Measurements from ENCODE around the gene GRK5. TPM values are rescaled to one million over a fixed set of nuclear protein-coding genes. Genes with fewer than 3 reads are reported as not detected.

Gene GRK5
- total RNA-seq, 1 donor from 2014 or later: 21.3 TPM

DNA sequence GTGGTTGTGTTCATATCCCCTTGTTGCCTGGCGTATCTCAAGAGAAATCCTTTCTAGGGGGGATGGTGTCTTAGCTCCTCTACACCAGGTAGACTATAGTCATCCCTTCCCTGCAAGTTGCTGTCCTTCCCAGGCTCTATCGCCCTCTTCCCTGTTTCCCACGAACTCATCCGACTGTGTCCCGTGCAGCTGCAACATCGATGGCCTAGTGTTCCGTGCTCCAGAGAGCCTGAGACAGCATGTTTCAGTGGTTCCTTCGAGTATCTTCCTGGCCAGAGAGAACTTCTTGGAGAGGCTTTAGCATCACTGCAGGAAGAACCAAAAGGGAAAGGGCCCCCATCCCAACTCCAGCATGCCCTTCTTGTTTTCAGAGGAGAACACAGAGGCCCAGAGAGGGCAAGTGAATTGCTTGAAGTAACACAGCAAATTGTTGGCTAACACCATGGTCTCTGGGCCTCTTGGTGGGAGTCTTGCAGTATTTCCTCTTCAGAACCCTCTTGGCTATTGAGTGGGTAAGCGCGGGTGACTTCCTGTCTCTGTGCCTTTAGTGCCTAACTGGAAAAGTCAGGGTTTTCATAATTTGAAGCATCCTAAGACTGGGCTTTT lies 172.2 kb downstream of the GRK5 start:
- DNase-seq (no peak), ATAC-seq (ENCODE audit: low read depth) (no peak)
- H3K27me3 Mint-ChIP-seq: no peaks in the 10 kb centered on the region
- H3K4me3 Mint-ChIP-seq: no peak overlapping the region
- intact Hi-C loops (cut with micrococcal nuclease): no loop called here
- H3K36me3 Mint-ChIP-seq (ENCODE audit: low read depth): peaks cover 52% of the 10 kb centered on the region
- ChIA-PET CTCF (no interaction called here), POLR2A (interaction anchor here (1.2 kb wide), 1 partner anchor 30 kb away, joined by 3 read pairs; no protein-coding TSS in a partner anchor)
- TF ChIP-seq, protein P1, sequence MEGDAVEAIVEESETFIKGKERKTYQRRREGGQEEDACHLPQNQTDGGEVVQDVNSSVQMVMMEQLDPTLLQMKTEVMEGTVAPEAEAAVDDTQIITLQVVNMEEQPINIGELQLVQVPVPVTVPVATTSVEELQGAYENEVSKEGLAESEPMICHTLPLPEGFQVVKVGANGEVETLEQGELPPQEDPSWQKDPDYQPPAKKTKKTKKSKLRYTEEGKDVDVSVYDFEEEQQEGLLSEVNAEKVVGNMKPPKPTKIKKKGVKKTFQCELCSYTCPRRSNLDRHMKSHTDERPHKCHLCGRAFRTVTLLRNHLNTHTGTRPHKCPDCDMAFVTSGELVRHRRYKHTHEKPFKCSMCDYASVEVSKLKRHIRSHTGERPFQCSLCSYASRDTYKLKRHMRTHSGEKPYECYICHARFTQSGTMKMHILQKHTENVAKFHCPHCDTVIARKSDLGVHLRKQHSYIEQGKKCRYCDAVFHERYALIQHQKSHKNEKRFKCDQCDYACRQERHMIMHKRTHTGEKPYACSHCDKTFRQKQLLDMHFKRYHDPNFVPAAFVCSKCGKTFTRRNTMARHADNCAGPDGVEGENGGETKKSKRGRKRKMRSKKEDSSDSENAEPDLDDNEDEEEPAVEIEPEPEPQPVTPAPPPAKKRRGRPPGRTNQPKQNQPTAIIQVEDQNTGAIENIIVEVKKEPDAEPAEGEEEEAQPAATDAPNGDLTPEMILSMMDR (IDR thresholded peaks at IDR 0.05): no peak
- H3K27ac Mint-ChIP-seq: no peak overlapping the region
- peaks cover 37% of the 10 kb centered on the region for H3K4me1 Mint-ChIP-seq
- no peaks in the 10 kb centered on the region for H3K9me3 Mint-ChIP-seq

DNA sequence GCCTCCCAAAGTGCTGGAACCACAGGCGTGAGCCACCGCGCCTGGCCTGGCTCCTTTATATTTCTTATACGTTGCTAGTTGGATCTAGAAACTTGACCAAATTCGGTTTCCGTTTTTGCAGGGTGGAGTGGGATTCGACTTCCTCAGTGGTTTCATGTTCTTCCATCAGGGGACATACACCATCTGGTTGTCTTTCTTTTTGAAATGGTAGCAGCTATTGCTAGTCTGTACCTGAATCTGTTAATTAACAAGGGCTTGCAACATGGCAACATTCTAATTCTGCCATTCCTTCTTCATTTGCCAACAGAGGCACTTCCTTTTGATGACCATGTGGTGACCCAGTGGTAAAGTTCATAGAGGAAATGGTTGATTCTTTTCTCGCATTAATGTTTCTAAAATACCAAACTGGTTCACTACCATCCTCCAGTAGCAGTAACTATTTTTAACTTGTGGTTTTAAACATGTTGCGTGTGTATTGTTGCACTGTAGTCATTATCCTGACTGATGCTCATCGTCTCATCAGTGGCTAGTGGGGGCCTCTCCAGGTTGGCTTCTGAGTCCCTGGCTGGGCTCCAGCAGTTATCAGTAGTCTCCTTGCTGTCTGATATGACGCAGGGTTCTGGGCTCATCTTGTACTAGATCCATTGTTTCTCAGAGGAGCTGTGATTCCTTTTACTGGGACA lies 175.9 kb downstream of the GRK5 start:
- H3K36me3 Mint-ChIP-seq (ENCODE audit: low read depth): peaks cover 65% of the 10 kb centered on the region
- ChIA-PET POLR2A (no interaction called here), CTCF (no interaction called here)
- DNase-seq: no peak
- intact Hi-C loops (cut with micrococcal nuclease): no loop called here
- no peak overlapping the region for H3K4me3 Mint-ChIP-seq
- H3K27me3 Mint-ChIP-seq: no peaks in the 10 kb centered on the region
- no peaks in the 10 kb centered on the region for H3K9me3 Mint-ChIP-seq
- peaks cover 23% of the 10 kb centered on the region for H3K4me1 Mint-ChIP-seq
- H3K27ac Mint-ChIP-seq: peak overlapping the region; percentile 32
- no peak for ATAC-seq (ENCODE audit: low read depth)
- TF ChIP-seq, protein P1 (IDR thresholded peaks at IDR 0.05): no peak

DNA sequence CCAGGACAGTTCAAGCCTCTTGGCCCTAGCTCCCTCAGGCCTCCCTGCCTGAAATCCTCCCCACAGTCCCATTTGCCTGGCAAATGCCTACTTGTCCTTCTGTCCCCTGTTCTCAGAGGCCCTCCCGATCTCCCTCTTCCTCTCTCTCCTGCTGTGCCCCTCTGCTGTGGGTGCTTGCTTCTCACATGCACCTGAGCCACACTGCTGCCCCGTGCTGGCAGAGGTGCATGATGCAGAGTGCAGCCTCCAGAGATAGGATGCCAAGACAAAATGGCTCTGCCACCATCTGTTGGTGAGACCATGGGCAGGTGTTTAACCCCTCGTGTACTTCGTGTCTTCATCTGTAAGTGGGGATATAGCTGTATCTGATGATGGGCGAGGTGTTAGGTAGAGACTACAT lies 176.8 kb downstream of the GRK5 start:
- CTCF ChIA-PET: no interaction called here
- Mint-ChIP-seq H3K27ac (no peak overlapping the region), H3K4me1 (peaks cover 23% of the 10 kb centered on the region), H3K4me3 (no peak overlapping the region), H3K36me3 (ENCODE audit: low read depth) (peaks cover 69% of the 10 kb centered on the region), H3K9me3 (no peaks in the 10 kb centered on the region), H3K27me3 (no peaks in the 10 kb centered on the region)
- DNase-seq (no peak), ATAC-seq (ENCODE audit: low read depth) (no peak)
- intact Hi-C loops (cut with micrococcal nuclease): no loop called here
- POLR2A ChIA-PET: no interaction called here
- TF ChIP-seq, protein P1 (IDR thresholded peaks at IDR 0.05): no peak

DNA sequence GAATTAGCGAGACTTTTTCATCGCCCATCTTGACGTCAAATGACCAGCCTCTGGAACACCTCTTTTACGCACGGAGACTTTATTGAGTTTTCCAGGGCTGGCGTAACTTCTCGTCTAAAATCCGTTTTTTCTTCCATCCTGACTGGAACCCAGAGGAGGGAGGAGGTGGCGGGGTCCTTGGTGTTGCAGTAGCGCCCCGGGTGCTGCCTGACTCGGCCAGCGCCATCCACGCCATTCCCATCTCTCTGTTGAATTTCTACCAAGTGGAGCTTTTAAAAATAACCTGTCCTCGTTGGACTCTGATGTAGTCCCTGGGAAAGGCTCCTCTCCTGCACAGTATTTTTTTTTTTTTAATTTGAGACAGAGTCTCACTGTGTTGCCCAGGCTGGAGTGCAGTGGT lies 179.3 kb downstream of the GRK5 start:
- intact Hi-C loops (cut with micrococcal nuclease): no loop called here
- Mint-ChIP-seq H3K9me3 (no peaks in the 10 kb centered on the region), H3K27ac (no peak overlapping the region), H3K27me3 (no peaks in the 10 kb centered on the region), H3K4me3 (no peak overlapping the region), H3K4me1 (peaks cover 20% of the 10 kb centered on the region), H3K36me3 (ENCODE audit: low read depth) (peaks cover 64% of the 10 kb centered on the region)
- ChIA-PET CTCF (no interaction called here), POLR2A (interaction anchor here (0.7 to 1.1 kb wide), 3 partner anchors 10 to 115 kb away, joined by 3 to 7 read pairs (median 3); no protein-coding TSS in a partner anchor)
- ATAC-seq (ENCODE audit: low read depth): no peak
- DNase-seq: no peak
- TF ChIP-seq, protein P1 (IDR thresholded peaks at IDR 0.05): no peak

DNA sequence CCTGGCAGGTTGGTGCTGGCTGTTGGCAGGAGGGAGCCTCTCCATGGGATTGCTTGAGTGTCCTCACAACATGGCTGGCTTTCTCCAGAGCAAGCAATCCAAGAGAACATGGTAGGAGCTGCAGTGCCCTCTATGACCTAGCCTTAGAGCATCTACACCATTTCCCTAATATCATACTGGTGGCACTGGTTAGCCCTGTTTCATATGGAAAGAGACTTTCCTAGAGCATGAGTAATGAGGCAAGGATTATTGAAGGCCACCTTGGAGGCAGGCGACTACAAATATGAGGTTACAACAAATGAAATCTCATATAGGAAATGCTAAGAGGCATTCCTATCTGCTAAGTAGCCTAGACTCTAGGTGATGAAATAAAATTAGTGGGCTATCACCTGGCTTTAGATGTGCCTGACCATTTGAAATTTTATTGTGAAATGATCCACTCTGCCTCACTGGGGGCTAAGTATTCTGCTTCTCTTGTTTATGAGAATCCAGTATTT lies 181.5 kb downstream of the GRK5 start:
- peaks cover 50% of the 10 kb centered on the region for H3K36me3 Mint-ChIP-seq (ENCODE audit: low read depth)
- intact Hi-C loops (cut with micrococcal nuclease): no loop called here
- ChIA-PET POLR2A (no interaction called here), CTCF (no interaction called here)
- TF ChIP-seq, protein P1 (IDR thresholded peaks at IDR 0.05): no peak
- H3K9me3 Mint-ChIP-seq: no peaks in the 10 kb centered on the region
- no peak overlapping the region for H3K27ac Mint-ChIP-seq
- ATAC-seq (ENCODE audit: low read depth): no peak
- H3K4me3 Mint-ChIP-seq: no peak overlapping the region
- H3K4me1 Mint-ChIP-seq: peaks cover 6% of the 10 kb centered on the region
- DNase-seq: no peak
- H3K27me3 Mint-ChIP-seq: no peaks in the 10 kb centered on the region

All from activated B cell treated with CpG ODN at 0.5 μM for 24 hours (primary cell).